Measurements from ENCODE around the gene CTDSPL.

DNA sequence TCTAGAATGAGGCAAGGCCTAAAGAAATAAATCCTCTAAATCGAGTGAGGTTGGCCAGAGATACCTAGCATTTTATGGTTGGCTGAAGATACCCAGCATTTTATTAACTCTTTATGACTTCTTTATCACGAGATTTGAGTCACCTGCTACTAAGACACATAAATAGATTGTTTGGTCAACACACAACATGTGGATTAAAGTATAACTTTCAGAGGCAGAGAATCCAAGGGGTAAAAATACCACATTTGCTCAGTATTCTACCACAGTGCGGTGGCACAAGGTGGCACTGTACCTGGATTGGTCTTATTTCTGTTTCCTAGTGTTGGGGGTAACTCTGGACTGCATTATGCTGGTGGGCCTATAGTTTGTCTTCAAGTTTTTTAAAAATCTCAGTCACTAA, 102.0 kb downstream of the CTDSPL start:
- TF ChIP-seq EZH2phosphoT487 (IDR thresholded peaks at IDR 0.05; ENCODE audit: low read length): no peak
- TF ChIP-seq, protein P1, sequence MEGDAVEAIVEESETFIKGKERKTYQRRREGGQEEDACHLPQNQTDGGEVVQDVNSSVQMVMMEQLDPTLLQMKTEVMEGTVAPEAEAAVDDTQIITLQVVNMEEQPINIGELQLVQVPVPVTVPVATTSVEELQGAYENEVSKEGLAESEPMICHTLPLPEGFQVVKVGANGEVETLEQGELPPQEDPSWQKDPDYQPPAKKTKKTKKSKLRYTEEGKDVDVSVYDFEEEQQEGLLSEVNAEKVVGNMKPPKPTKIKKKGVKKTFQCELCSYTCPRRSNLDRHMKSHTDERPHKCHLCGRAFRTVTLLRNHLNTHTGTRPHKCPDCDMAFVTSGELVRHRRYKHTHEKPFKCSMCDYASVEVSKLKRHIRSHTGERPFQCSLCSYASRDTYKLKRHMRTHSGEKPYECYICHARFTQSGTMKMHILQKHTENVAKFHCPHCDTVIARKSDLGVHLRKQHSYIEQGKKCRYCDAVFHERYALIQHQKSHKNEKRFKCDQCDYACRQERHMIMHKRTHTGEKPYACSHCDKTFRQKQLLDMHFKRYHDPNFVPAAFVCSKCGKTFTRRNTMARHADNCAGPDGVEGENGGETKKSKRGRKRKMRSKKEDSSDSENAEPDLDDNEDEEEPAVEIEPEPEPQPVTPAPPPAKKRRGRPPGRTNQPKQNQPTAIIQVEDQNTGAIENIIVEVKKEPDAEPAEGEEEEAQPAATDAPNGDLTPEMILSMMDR (IDR thresholded peaks at IDR 0.05; ENCODE audit: low read length): no peak
- TF ChIP-seq EZH2 (optimal IDR thresholded peaks at IDR 0.05; ENCODE audit: low read depth, low read length): no peak
